ENCODE measurements around the gene MEG3.

The MEG3 gene

GRCh38 chr14:100802179-100802578, 23.7 kb upstream of the MEG3 start:
- Histone ChIP-seq H2AFZ (no peak overlapping the region), H3K27ac (no peak overlapping the region), H3K36me3 (ENCODE audit: control insufficient read depth, insufficient read depth, low read length) (no peaks in the 10 kb centered on the region), H3K9me3 (ENCODE audit: control insufficient read depth, low read length) (no peaks in the 10 kb centered on the region), H3K79me2 (no peaks in the 10 kb centered on the region), H3K4me1 (no peaks in the 10 kb centered on the region), H3K27me3 (ENCODE audit: control insufficient read depth, insufficient read depth, low read length) (no peaks in the 10 kb centered on the region), H3K4me2 (ENCODE audit: low read length) (no peak overlapping the region), H3K9ac (no peak overlapping the region), H3K4me3 (ENCODE audit: low read depth, low read length) (no peak overlapping the region)
- TF ChIP-seq, protein P1, sequence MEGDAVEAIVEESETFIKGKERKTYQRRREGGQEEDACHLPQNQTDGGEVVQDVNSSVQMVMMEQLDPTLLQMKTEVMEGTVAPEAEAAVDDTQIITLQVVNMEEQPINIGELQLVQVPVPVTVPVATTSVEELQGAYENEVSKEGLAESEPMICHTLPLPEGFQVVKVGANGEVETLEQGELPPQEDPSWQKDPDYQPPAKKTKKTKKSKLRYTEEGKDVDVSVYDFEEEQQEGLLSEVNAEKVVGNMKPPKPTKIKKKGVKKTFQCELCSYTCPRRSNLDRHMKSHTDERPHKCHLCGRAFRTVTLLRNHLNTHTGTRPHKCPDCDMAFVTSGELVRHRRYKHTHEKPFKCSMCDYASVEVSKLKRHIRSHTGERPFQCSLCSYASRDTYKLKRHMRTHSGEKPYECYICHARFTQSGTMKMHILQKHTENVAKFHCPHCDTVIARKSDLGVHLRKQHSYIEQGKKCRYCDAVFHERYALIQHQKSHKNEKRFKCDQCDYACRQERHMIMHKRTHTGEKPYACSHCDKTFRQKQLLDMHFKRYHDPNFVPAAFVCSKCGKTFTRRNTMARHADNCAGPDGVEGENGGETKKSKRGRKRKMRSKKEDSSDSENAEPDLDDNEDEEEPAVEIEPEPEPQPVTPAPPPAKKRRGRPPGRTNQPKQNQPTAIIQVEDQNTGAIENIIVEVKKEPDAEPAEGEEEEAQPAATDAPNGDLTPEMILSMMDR (IDR thresholded peaks at IDR 0.05): no peak

GRCh38 chr14:100802766-100803165, 23.2 kb upstream of the MEG3 start:
- Histone ChIP-seq H3K79me2 (no peaks in the 10 kb centered on the region), H3K9me3 (ENCODE audit: control insufficient read depth, low read length) (no peaks in the 10 kb centered on the region), H3K27me3 (ENCODE audit: control insufficient read depth, insufficient read depth, low read length) (no peaks in the 10 kb centered on the region), H3K4me3 (ENCODE audit: low read depth, low read length) (no peak overlapping the region), H3K4me2 (ENCODE audit: low read length) (no peak overlapping the region), H3K36me3 (ENCODE audit: control insufficient read depth, insufficient read depth, low read length) (no peaks in the 10 kb centered on the region), H3K9ac (no peak overlapping the region), H3K4me1 (no peaks in the 10 kb centered on the region), H3K27ac (no peak overlapping the region), H2AFZ (no peak overlapping the region)
- TF ChIP-seq, protein P1 (IDR thresholded peaks at IDR 0.05): no peak

DNA sequence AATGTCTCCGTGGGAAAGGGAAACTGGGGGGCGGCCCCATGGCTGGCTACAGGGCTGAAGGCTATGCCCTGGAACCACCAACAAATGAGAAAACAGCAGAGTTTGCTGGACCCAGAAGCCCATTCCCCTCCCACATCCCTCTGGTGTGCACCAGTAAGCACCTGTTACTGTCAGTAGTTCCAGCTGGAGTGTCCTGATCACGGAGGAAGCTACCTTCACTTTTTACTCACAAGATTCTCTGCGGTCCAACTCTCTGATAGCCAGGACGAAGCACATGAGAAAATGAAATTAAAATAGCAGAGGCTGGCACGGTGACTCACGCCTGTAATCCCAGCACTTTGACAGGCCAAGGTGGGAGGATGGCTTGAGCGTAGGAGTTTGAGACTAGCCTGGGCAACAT, 22.7 kb upstream of the MEG3 start:
- no peak overlapping the region for H3K4me2 ChIP-seq (ENCODE audit: low read length)
- H3K36me3 ChIP-seq (ENCODE audit: control insufficient read depth, insufficient read depth, low read length): no peaks in the 10 kb centered on the region
- H3K27me3 ChIP-seq (ENCODE audit: control insufficient read depth, insufficient read depth, low read length): no peaks in the 10 kb centered on the region
- H3K9me3 ChIP-seq (ENCODE audit: control insufficient read depth, low read length): no peaks in the 10 kb centered on the region
- TF ChIP-seq, protein P1 (IDR thresholded peaks at IDR 0.05): no peak
- H3K4me1 ChIP-seq: no peaks in the 10 kb centered on the region
- no peak overlapping the region for H3K9ac ChIP-seq
- no peak overlapping the region for H2AFZ ChIP-seq
- no peaks in the 10 kb centered on the region for H3K79me2 ChIP-seq
- no peak overlapping the region for H3K27ac ChIP-seq
- no peak overlapping the region for H3K4me3 ChIP-seq (ENCODE audit: low read depth, low read length)

GRCh38 chr14:100803676-100804075, 22.2 kb upstream of the MEG3 start:
- H3K4me1 ChIP-seq: no peaks in the 10 kb centered on the region
- TF ChIP-seq, protein P1 (IDR thresholded peaks at IDR 0.05): no peak
- H3K27ac ChIP-seq: no peak overlapping the region
- no peak overlapping the region for H2AFZ ChIP-seq
- no peaks in the 10 kb centered on the region for H3K9me3 ChIP-seq (ENCODE audit: control insufficient read depth, low read length)
- H3K79me2 ChIP-seq: no peaks in the 10 kb centered on the region
- H3K9ac ChIP-seq: no peak overlapping the region
- no peaks in the 10 kb centered on the region for H3K27me3 ChIP-seq (ENCODE audit: control insufficient read depth, insufficient read depth, low read length)
- no peak overlapping the region for H3K4me2 ChIP-seq (ENCODE audit: low read length)
- no peaks in the 10 kb centered on the region for H3K36me3 ChIP-seq (ENCODE audit: control insufficient read depth, insufficient read depth, low read length)
- H3K4me3 ChIP-seq (ENCODE audit: low read depth, low read length): no peak overlapping the region

GRCh38 chr14:100804138-100804537, 21.8 kb upstream of the MEG3 start:
- H3K4me3 ChIP-seq (ENCODE audit: low read depth, low read length): no peak overlapping the region
- TF ChIP-seq, protein P1 (IDR thresholded peaks at IDR 0.05): no peak

More at GRCh38 chr14:100804138-100804537, 21.8 kb upstream of the MEG3 start:
- H3K4me2 ChIP-seq (ENCODE audit: low read length): no peak overlapping the region
- no peaks in the 10 kb centered on the region for H3K27me3 ChIP-seq (ENCODE audit: control insufficient read depth, insufficient read depth, low read length)
- H3K27ac ChIP-seq: no peak overlapping the region
- H3K4me1 ChIP-seq: no peaks in the 10 kb centered on the region
- no peak overlapping the region for H2AFZ ChIP-seq
- no peaks in the 10 kb centered on the region for H3K36me3 ChIP-seq (ENCODE audit: control insufficient read depth, insufficient read depth, low read length)
- H3K9ac ChIP-seq: no peak overlapping the region
- no peaks in the 10 kb centered on the region for H3K79me2 ChIP-seq
- no peaks in the 10 kb centered on the region for H3K9me3 ChIP-seq (ENCODE audit: control insufficient read depth, low read length)
